ENCODE measurements around the gene RASA3. TPM values are rescaled to one million over a fixed set of nuclear protein-coding genes. Genes with fewer than 3 reads are reported as not detected.

RASA3 gene
- total RNA-seq, 1 experiment from 2014 or later = 18.6 TPM

DNA sequence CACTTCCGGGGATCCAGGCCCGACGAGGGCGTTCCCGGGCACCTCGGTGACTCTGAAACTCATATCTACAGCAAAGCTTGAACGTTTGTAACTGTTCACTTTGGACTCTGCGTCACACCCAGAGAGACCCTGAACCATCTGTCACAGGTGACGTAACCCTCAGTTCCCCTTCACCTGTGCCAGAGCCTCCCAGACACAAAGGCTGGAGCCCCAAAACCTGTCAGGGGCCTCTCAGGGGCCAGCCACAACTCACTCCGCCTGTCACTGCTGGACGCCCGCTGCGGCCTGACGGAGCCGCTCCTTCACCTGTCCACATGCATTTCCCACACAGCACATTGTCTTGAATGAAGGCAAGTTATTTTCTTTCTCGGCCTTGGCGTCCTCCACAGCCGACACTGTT, 8.0 kb downstream of the RASA3 start:
- ChIA-PET RAD21 (ENCODE audit: low non-redundant PET in 1 of 2, low total read pairs in 2 of 2, uncharacterized antibody in 2 of 2, unreplicated experiment in 2 of 2) (no interaction called here), POLR2A (no interaction called here), CTCF (no interaction called here)
- no TSS peak for BruUV-seq (replicated peaks)
- no peak overlapping the region for H3K27ac ChIP-seq (ENCODE audit: low read depth, low read length)
- H3K9me2 ChIP-seq (ENCODE audit: insufficient read depth) = no peaks in the 10 kb centered on the region
- DNase-seq (ENCODE audit: low read depth, low spot score) (no peak), ATAC-seq (no peak)
- no peaks in the 10 kb centered on the region for H3K27me3 ChIP-seq (ENCODE audit: insufficient read depth, low read length)
- peaks cover 14 to 39% of the 10 kb centered on the region in 2 experiments for H3K4me1 ChIP-seq (ENCODE audit: control insufficient read depth in 1 of 2, insufficient read depth in 2 of 2, low read length in 2 of 2)
- H3K4me3 ChIP-seq (replicated peaks in 1 of 2; ENCODE audit: low read depth in 1 of 2, low read length in 2 of 2) = no peak overlapping the region
- TF ChIP-seq TCF7L2 (IDR thresholded peaks at IDR 0.05; ENCODE audit: borderline replicate concordance, extremely low read depth, insufficient read depth, insufficient read length) (no peak), EGR1 (IDR thresholded peaks at IDR 0.05; ENCODE audit: low read depth) (no peak), POLR2A (IDR thresholded peaks at IDR 0.05; ENCODE audit: borderline replicate concordance, extremely low read depth, insufficient read depth, insufficient read length) (no peak), ELF1 (IDR thresholded peaks at IDR 0.05; ENCODE audit: borderline replicate concordance, low read depth) (no peak), ZNF274 (IDR thresholded peaks at IDR 0.05; ENCODE audit: low read depth, low read length) (no peak), POLR2AphosphoS5 (IDR thresholded peaks at IDR 0.05; ENCODE audit: low read depth, low read length) (no peak)
- TF ChIP-seq, protein P1, sequence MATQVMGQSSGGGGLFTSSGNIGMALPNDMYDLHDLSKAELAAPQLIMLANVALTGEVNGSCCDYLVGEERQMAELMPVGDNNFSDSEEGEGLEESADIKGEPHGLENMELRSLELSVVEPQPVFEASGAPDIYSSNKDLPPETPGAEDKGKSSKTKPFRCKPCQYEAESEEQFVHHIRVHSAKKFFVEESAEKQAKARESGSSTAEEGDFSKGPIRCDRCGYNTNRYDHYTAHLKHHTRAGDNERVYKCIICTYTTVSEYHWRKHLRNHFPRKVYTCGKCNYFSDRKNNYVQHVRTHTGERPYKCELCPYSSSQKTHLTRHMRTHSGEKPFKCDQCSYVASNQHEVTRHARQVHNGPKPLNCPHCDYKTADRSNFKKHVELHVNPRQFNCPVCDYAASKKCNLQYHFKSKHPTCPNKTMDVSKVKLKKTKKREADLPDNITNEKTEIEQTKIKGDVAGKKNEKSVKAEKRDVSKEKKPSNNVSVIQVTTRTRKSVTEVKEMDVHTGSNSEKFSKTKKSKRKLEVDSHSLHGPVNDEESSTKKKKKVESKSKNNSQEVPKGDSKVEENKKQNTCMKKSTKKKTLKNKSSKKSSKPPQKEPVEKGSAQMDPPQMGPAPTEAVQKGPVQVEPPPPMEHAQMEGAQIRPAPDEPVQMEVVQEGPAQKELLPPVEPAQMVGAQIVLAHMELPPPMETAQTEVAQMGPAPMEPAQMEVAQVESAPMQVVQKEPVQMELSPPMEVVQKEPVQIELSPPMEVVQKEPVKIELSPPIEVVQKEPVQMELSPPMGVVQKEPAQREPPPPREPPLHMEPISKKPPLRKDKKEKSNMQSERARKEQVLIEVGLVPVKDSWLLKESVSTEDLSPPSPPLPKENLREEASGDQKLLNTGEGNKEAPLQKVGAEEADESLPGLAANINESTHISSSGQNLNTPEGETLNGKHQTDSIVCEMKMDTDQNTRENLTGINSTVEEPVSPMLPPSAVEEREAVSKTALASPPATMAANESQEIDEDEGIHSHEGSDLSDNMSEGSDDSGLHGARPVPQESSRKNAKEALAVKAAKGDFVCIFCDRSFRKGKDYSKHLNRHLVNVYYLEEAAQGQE (IDR thresholded peaks at IDR 0.05; ENCODE audit: low read depth) = no peak
- TF ChIP-seq, protein P2, sequence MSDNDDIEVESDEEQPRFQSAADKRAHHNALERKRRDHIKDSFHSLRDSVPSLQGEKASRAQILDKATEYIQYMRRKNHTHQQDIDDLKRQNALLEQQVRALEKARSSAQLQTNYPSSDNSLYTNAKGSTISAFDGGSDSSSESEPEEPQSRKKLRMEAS (IDR thresholded peaks at IDR 0.05) = no peak
- peaks cover 83% of the 10 kb centered on the region for H3K79me2 ChIP-seq (ENCODE audit: insufficient read depth, low read length)
- H3K9me3 ChIP-seq (ENCODE audit: control insufficient read depth in 1 of 2, insufficient read depth in 1 of 2, low read depth in 1 of 2, low read length in 2 of 2) = no peaks in the 10 kb centered on the region
- H3K36me3 ChIP-seq (ENCODE audit: control insufficient read depth in 1 of 2, insufficient read depth in 2 of 2, low read length in 2 of 2) = no peaks in the 10 kb centered on the region
- H4K20me1 ChIP-seq (ENCODE audit: insufficient read depth) = no peaks in the 10 kb centered on the region
- H2AFZ ChIP-seq (ENCODE audit: low read depth, low read length, poor library complexity, severe bottlenecking) = no peak overlapping the region
- intact Hi-C loops (cut with micrococcal nuclease) = no loop called here
- no peak overlapping the region for H3K4me2 ChIP-seq (ENCODE audit: low read length)
- H3K9ac ChIP-seq (ENCODE audit: low read length) = no peak overlapping the region

Data from HCT116 (cell line).